Stimulated activated memory B cell treated with anti-CD40 and anti-IgM and Interleukin-4, amounts not matched to agents 10 μg/mL and 1 μg/mL and 100 μg/mL, for 72 hours (primary cell): ENCODE data around the gene ANKRD23.

Experiments
- ATAC-seq: fragments of 150-1000 bp; cut with Tn5 transposase; 2 replicates; pipeline ENCODE4 v1.10.0; 2021
- H3K27ac Mint-ChIP-seq: one replicate; pipeline ENCODE4 v1.8.0; 2022; ENCODE audit warnings: mild to moderate bottlenecking, mixed read lengths
- H3K27me3 Mint-ChIP-seq: one replicate; pipeline ENCODE4 v1.8.0; 2022; ENCODE audit warnings: mixed read lengths
- H3K36me3 Mint-ChIP-seq: one replicate; pipeline ENCODE4 v1.8.0; 2022; ENCODE audit warnings: mixed read lengths
- H3K4me1 Mint-ChIP-seq: one replicate; pipeline ENCODE4 v1.8.0; 2022; ENCODE audit warnings: mixed read lengths
- H3K4me3 Mint-ChIP-seq: one replicate; pipeline ENCODE4 v1.8.0; 2022; ENCODE audit warnings: mild to moderate bottlenecking, moderate library complexity, mixed read lengths
- H3K9me3 Mint-ChIP-seq: one replicate; pipeline ENCODE4 v1.8.0; 2022; ENCODE audit warnings: mixed read lengths

ANKRD23 gene

GRCh38 chr2:96881349-96882195 is 37.8 kb upstream of the ANKRD23 start:
- no peak overlapping the region for H3K4me3 Mint-ChIP-seq

GRCh38 chr2:96880891-96881273 is 37.1 kb upstream of the ANKRD23 start:
- H3K27me3 Mint-ChIP-seq: peaks cover 8% of the 10 kb centered on the region
- H3K36me3 Mint-ChIP-seq: no peaks in the 10 kb centered on the region
- H3K27ac Mint-ChIP-seq: peak overlapping the region; percentile 30
- H3K4me3 Mint-ChIP-seq: no peak overlapping the region
- H3K4me1 Mint-ChIP-seq: peaks cover 27% of the 10 kb centered on the region
- no peak for ATAC-seq
- no peaks in the 10 kb centered on the region for H3K9me3 Mint-ChIP-seq

More at GRCh38 chr2:96881349-96882195, 37.8 kb upstream of the ANKRD23 start:
- no peak for ATAC-seq
- Mint-ChIP-seq H3K27ac (peak overlapping the region; percentile 30), H3K27me3 (peaks cover 8% of the 10 kb centered on the region), H3K9me3 (no peaks in the 10 kb centered on the region), H3K36me3 (no peaks in the 10 kb centered on the region), H3K4me1 (peaks cover 20% of the 10 kb centered on the region)

- peaks cover 40% of the 10 kb centered on the region for H3K4me1 Mint-ChIP-seq
- peaks cover 8% of the 10 kb centered on the region for H3K27me3 Mint-ChIP-seq
- H3K27ac Mint-ChIP-seq: no peak overlapping the region
- no peaks in the 10 kb centered on the region for H3K36me3 Mint-ChIP-seq
- no peak overlapping the region for H3K4me3 Mint-ChIP-seq
- ATAC-seq: no peak
- no peaks in the 10 kb centered on the region for H3K9me3 Mint-ChIP-seq
Observed at GRCh38 chr2:96879545-96880040, 35.8 kb upstream of the ANKRD23 start.

- peaks cover 8% of the 10 kb centered on the region for H3K27me3 Mint-ChIP-seq
- peaks cover 46% of the 10 kb centered on the region for H3K4me1 Mint-ChIP-seq
- no peaks in the 10 kb centered on the region for H3K9me3 Mint-ChIP-seq
- ATAC-seq: no peak
- H3K4me3 Mint-ChIP-seq: no peak overlapping the region
- no peaks in the 10 kb centered on the region for H3K36me3 Mint-ChIP-seq
- H3K27ac Mint-ChIP-seq: no peak overlapping the region
Observed at GRCh38 chr2:96878796-96879544, 35.1 kb upstream of the ANKRD23 start.

GRCh38 chr2:96878171-96878570 is 34.4 kb upstream of the ANKRD23 start:
- Mint-ChIP-seq H3K27ac (peak overlapping the region; percentile 31), H3K36me3 (no peaks in the 10 kb centered on the region), H3K9me3 (no peaks in the 10 kb centered on the region), H3K27me3 (peaks cover 8% of the 10 kb centered on the region), H3K4me1 (peaks cover 54% of the 10 kb centered on the region), H3K4me3 (no peak overlapping the region)
- ATAC-seq: no peak

GRCh38 chr2:96877631-96878092 is 33.8 kb upstream of the ANKRD23 start:
- ATAC-seq: no peak
- H3K9me3 Mint-ChIP-seq: no peaks in the 10 kb centered on the region
- H3K27ac Mint-ChIP-seq: peak overlapping the region; percentile 31
- H3K36me3 Mint-ChIP-seq: no peaks in the 10 kb centered on the region
- H3K27me3 Mint-ChIP-seq: peaks cover 8% of the 10 kb centered on the region
- H3K4me1 Mint-ChIP-seq: peaks cover 59% of the 10 kb centered on the region
- H3K4me3 Mint-ChIP-seq: no peak overlapping the region

GRCh38 chr2:96877042-96877451 is 33.2 kb upstream of the ANKRD23 start:
- Mint-ChIP-seq H3K27ac (peak overlapping the region; percentile 90), H3K4me3 (no peak overlapping the region)

GRCh38 chr2:96876269-96877041 is 32.6 kb upstream of the ANKRD23 start:
- peak overlapping the region; percentile 90 for H3K27ac Mint-ChIP-seq
- no peak overlapping the region for H3K4me3 Mint-ChIP-seq
- no peaks in the 10 kb centered on the region for H3K36me3 Mint-ChIP-seq
- peaks cover 57% of the 10 kb centered on the region for H3K4me1 Mint-ChIP-seq
- ATAC-seq: no peak
- H3K27me3 Mint-ChIP-seq: peaks cover 8% of the 10 kb centered on the region
- H3K9me3 Mint-ChIP-seq: no peaks in the 10 kb centered on the region

More at GRCh38 chr2:96877042-96877451, 33.2 kb upstream of the ANKRD23 start:
- no peaks in the 10 kb centered on the region for H3K36me3 Mint-ChIP-seq
- no peak for ATAC-seq
- H3K27me3 Mint-ChIP-seq: peaks cover 8% of the 10 kb centered on the region
- H3K4me1 Mint-ChIP-seq: peaks cover 59% of the 10 kb centered on the region
- H3K9me3 Mint-ChIP-seq: no peaks in the 10 kb centered on the region

GRCh38 chr2:96875498-96876268 is 31.9 kb upstream of the ANKRD23 start:
- peaks cover 13% of the 10 kb centered on the region for H3K27me3 Mint-ChIP-seq
- H3K4me3 Mint-ChIP-seq: no peak overlapping the region
- no peaks in the 10 kb centered on the region for H3K36me3 Mint-ChIP-seq
- H3K9me3 Mint-ChIP-seq: no peaks in the 10 kb centered on the region
- peak overlapping the region; percentile 90 for H3K27ac Mint-ChIP-seq
- no peak for ATAC-seq
- peaks cover 58% of the 10 kb centered on the region for H3K4me1 Mint-ChIP-seq

- peak; percentile 92 for ATAC-seq
- H3K4me3 Mint-ChIP-seq: peak overlapping the region; percentile 62
- peaks cover 16% of the 10 kb centered on the region for H3K27me3 Mint-ChIP-seq
- no peaks in the 10 kb centered on the region for H3K9me3 Mint-ChIP-seq
- no peaks in the 10 kb centered on the region for H3K36me3 Mint-ChIP-seq
- H3K4me1 Mint-ChIP-seq: peaks cover 62% of the 10 kb centered on the region
- H3K27ac Mint-ChIP-seq: peak overlapping the region; percentile 90
Observed at GRCh38 chr2:96874198-96874831, 30.5 kb upstream of the ANKRD23 start.

GRCh38 chr2:96873651-96874096 is 29.9 kb upstream of the ANKRD23 start:
- no peaks in the 10 kb centered on the region for H3K36me3 Mint-ChIP-seq
- peak overlapping the region; percentile 90 for H3K27ac Mint-ChIP-seq
- no peaks in the 10 kb centered on the region for H3K9me3 Mint-ChIP-seq
- H3K4me1 Mint-ChIP-seq: peaks cover 62% of the 10 kb centered on the region
- no peak for ATAC-seq
- peak overlapping the region; percentile 28 for H3K4me3 Mint-ChIP-seq
- H3K27me3 Mint-ChIP-seq: peaks cover 16% of the 10 kb centered on the region

GRCh38 chr2:96872591-96873349 is 28.9 kb upstream of the ANKRD23 start:
- peaks cover 11% of the 10 kb centered on the region for H3K27me3 Mint-ChIP-seq
- H3K4me1 Mint-ChIP-seq: peaks cover 61% of the 10 kb centered on the region

GRCh38 chr2:96870626-96871255 is 26.9 kb upstream of the ANKRD23 start:
- Mint-ChIP-seq H3K36me3 (peaks cover 17% of the 10 kb centered on the region), H3K27ac (peak overlapping the region; percentile 68), H3K27me3 (peaks cover 26% of the 10 kb centered on the region), H3K4me1 (peaks cover 63% of the 10 kb centered on the region), H3K4me3 (peak overlapping the region; percentile 80), H3K9me3 (no peaks in the 10 kb centered on the region)
- ATAC-seq: peak; percentile 28

More at GRCh38 chr2:96872591-96873349, 28.9 kb upstream of the ANKRD23 start:
- Mint-ChIP-seq H3K36me3 (peaks cover 1% of the 10 kb centered on the region), H3K4me3 (no peak overlapping the region), H3K27ac (peak overlapping the region; percentile 90), H3K9me3 (no peaks in the 10 kb centered on the region)
- ATAC-seq: no peak
